HCT116 (cell line): ENCODE results near the gene RIPOR2. TPM values are rescaled to one million over a fixed set of nuclear protein-coding genes. Genes with fewer than 3 reads are reported as not detected.

Experiments used
- ATAC-seq: fragments of 200-7000 bp; cut with Tn5 transposase; 2 replicates; pipeline ENCODE4 v1.9.1; 2020; ENCODE audit warnings: mild to moderate bottlenecking, moderate library complexity
- BruUV-seq: library from RNA; stranded (reverse); fragments of 400-500 nt; replicated peaks from 2 replicates; lab custom pipeline; 2021; lab: Mats Ljungman, UMichigan
- CTCF ChIA-PET: fragments of 300-600 bp; sonication (Branson Sonifier 250); formaldehyde crosslinking; loops from one replicate; lab custom pipeline; 2021; ENCODE audit warnings: antibody characterized with exemption; lab: Charles Lee
- POLR2A ChIA-PET: fragments of 300-600, 350-600 bp; sonication (Branson Sonifier 250); formaldehyde crosslinking; loops from one replicate; lab custom pipeline; 2021; ENCODE audit warnings: antibody characterized with exemption; lab: Charles Lee
- RAD21 ChIA-PET, 2 experiments: fragments of 300-600 bp; sonication (Branson Sonifier 250); formaldehyde crosslinking; loops; one replicate each; lab custom pipeline; 2023; ENCODE audit warnings: low total read pairs in 2 of 2; ENCODE audit not compliant: uncharacterized antibody in 2 of 2, unreplicated experiment in 2 of 2, low non-redundant PET in 1 of 2; lab: Charles Lee
- DNase-seq: peaks from one replicate; pipeline ENCODE4 v3.0.0-alpha.2; 2010; ENCODE audit warnings: low read depth, low spot score
- H2AFZ ChIP-seq: fragments of 200-600 bp; shearing (Covaris generic), sonication (generic); 2 replicates; pipeline ENCODE4 v1.6.1; 2017; ENCODE audit warnings: low read depth, mixed run types, mixed read lengths, antibody characterized with exemption, low read length; ENCODE audit not compliant: poor library complexity, severe bottlenecking
- H3K27ac ChIP-seq: 2 replicates; pipeline ENCODE4 v1.5.1; 2012; ENCODE audit warnings: low read depth, low read length
- H3K27me3 ChIP-seq: fragments of 200-600 bp; sonication (generic); 2 replicates; pipeline ENCODE4 v1.6.1; 2016; ENCODE audit warnings: mixed run types, low read length, mixed read lengths; ENCODE audit not compliant: insufficient read depth
- H3K36me3 ChIP-seq, 2 experiments: fragments of 200-500 bp in 1 of 2; fragments of 200-600 bp in 1 of 2; sonication (Bioruptor generic) in 1 of 2; sonication (generic) in 1 of 2; 2 replicates each; pipeline versions ENCODE4 v1.5.1 to v1.6.1; 2014 to 2016; ENCODE audit warnings: low read length in 2 of 2, inconsistent platforms in 1 of 2, mixed read lengths in 1 of 2, mixed run types in 1 of 2; ENCODE audit not compliant: insufficient read depth in 2 of 2, control insufficient read depth in 1 of 2
- H3K4me1 ChIP-seq, 2 experiments: fragments of 200-600 bp in 1 of 2; sonication (generic) in 1 of 2; 2 replicates each; pipeline versions ENCODE4 v1.5.1 to v1.6.1; 2012 to 2017; ENCODE audit warnings: low read length in 2 of 2, inconsistent platforms in 1 of 2, mild to moderate bottlenecking in 1 of 2, mixed read lengths in 1 of 2, mixed run types in 1 of 2, moderate library complexity in 1 of 2; ENCODE audit not compliant: insufficient read depth in 2 of 2, control insufficient read depth in 1 of 2
- H3K4me2 ChIP-seq: fragments of 200-600 bp; sonication (generic); 2 replicates; pipeline ENCODE4 v1.6.1; 2017; ENCODE audit warnings: mixed run types, low read length, mixed read lengths
- H3K4me3 ChIP-seq, 2 experiments: fragments of 200-600 bp in 1 of 2; sonication (generic) in 1 of 2; replicated peaks in 1 of 2; 2 replicates each; pipeline ENCODE4 v1.5.1; 2011 to 2016; ENCODE audit warnings: low read length in 2 of 2, control low read depth in 1 of 2, low read depth in 1 of 2, mild to moderate bottlenecking in 1 of 2, mixed read lengths in 1 of 2, mixed run types in 1 of 2
- H3K79me2 ChIP-seq: fragments of 200-600 bp; sonication (generic); 2 replicates; pipeline ENCODE4 v1.6.1; 2017; ENCODE audit warnings: mild to moderate bottlenecking, mixed run types, low read length, moderate library complexity, mixed read lengths; ENCODE audit not compliant: insufficient read depth
- H3K9ac ChIP-seq: fragments of 200-600 bp; sonication (generic); 2 replicates; pipeline ENCODE4 v1.6.1; 2016; ENCODE audit warnings: low read length, mixed read lengths
- H3K9me2 ChIP-seq: fragments of 200-600 bp; sonication (generic), shearing (Covaris generic); 2 replicates; pipeline ENCODE4 v1.6.1; 2017; ENCODE audit warnings: mixed run types, mild to moderate bottlenecking, moderate library complexity; ENCODE audit not compliant: insufficient read depth
- H3K9me3 ChIP-seq, 2 experiments: fragments of 200-500 bp in 1 of 2; fragments of 200-600 bp in 1 of 2; sonication (Bioruptor generic) in 1 of 2; sonication (generic) in 1 of 2; 2 replicates each; pipeline ENCODE4 v1.6.1; 2014 to 2017; ENCODE audit warnings: low read length in 2 of 2, mixed read lengths in 2 of 2, inconsistent platforms in 1 of 2, low read depth in 1 of 2, mild to moderate bottlenecking in 1 of 2, mixed run types in 1 of 2, moderate library complexity in 1 of 2; ENCODE audit not compliant: control insufficient read depth in 1 of 2, insufficient read depth in 1 of 2
- H4K20me1 ChIP-seq: fragments of 200-600 bp; sonication (generic), shearing (Covaris generic); 2 replicates; pipeline ENCODE4 v1.6.1; 2017; ENCODE audit warnings: mixed run types, mild to moderate bottlenecking, moderate library complexity; ENCODE audit not compliant: insufficient read depth
- ATF3 ChIP-seq: IDR thresholded peaks from 2 replicates; pipeline ENCODE4 v1.6.1; 2012
- CBX3 ChIP-seq: IDR thresholded peaks from 2 replicates; pipeline ENCODE4 v1.6.1; 2012; ENCODE audit warnings: low read depth
- CEBPB ChIP-seq: IDR thresholded peaks from 2 replicates; pipeline ENCODE4 v1.6.1; 2012; ENCODE audit warnings: low read depth
- EGR1 ChIP-seq: IDR thresholded peaks from 2 replicates; pipeline ENCODE4 v1.6.1; 2012; ENCODE audit warnings: low read depth
- ELF1 ChIP-seq: IDR thresholded peaks from 2 replicates; pipeline ENCODE4 v1.6.1; 2012; ENCODE audit warnings: low read depth, borderline replicate concordance
- EZH2phosphoT487 ChIP-seq: fragments of 200-600 bp; IDR thresholded peaks from 2 replicates; pipeline ENCODE4 v1.6.1; 2018; ENCODE audit warnings: antibody characterized with exemption, borderline replicate concordance
- FOSL1 ChIP-seq: IDR thresholded peaks from 2 replicates; pipeline ENCODE4 v1.6.1; 2012; ENCODE audit warnings: low read depth
- JUND ChIP-seq: IDR thresholded peaks from 2 replicates; pipeline ENCODE4 v1.6.1; 2012
- MAX ChIP-seq: IDR thresholded peaks from 2 replicates; pipeline ENCODE4 v1.6.1; 2012
- POLR2A ChIP-seq: IDR thresholded peaks from 2 replicates; pipeline ENCODE4 v1.7.0; 2011; ENCODE audit warnings: borderline replicate concordance; ENCODE audit not compliant: insufficient read depth, insufficient read length; ENCODE audit errors: extremely low read depth
- POLR2AphosphoS5 ChIP-seq: IDR thresholded peaks from 2 replicates; pipeline ENCODE4 v1.6.1; 2011; ENCODE audit warnings: mild to moderate bottlenecking, low read depth, low read length, moderate library complexity
- RAD21 ChIP-seq: IDR thresholded peaks from 2 replicates; pipeline ENCODE4 v1.6.1; 2012; ENCODE audit warnings: low read depth, mild to moderate bottlenecking
- SIN3A ChIP-seq: IDR thresholded peaks from 2 replicates; pipeline ENCODE4 v1.6.1; 2012; ENCODE audit warnings: low read depth
- SP1 ChIP-seq: IDR thresholded peaks from 2 replicates; pipeline ENCODE4 v1.6.1; 2012; ENCODE audit warnings: low read depth
- SRF ChIP-seq: IDR thresholded peaks from 2 replicates; pipeline ENCODE4 v1.6.1; 2012; ENCODE audit warnings: low read depth
- TCF7L2 ChIP-seq: IDR thresholded peaks from 2 replicates; pipeline ENCODE4 v1.7.0; 2011; ENCODE audit warnings: borderline replicate concordance, inconsistent platforms; ENCODE audit not compliant: insufficient read depth, insufficient read length; ENCODE audit errors: extremely low read depth
- YY1 ChIP-seq: IDR thresholded peaks from 2 replicates; pipeline ENCODE4 v1.6.1; 2011; ENCODE audit warnings: low read length, low read depth, moderate library complexity, mild to moderate bottlenecking; ENCODE audit not compliant: insufficient replicate concordance; ENCODE audit errors: extremely low read depth
- ZFX ChIP-seq: fragments of 450-650 bp; IDR thresholded peaks from 2 replicates; pipeline ENCODE4 v1.6.1; 2017
- ZNF274 ChIP-seq: fragments of 200-500 bp; sonication (Bioruptor generic); IDR thresholded peaks from 2 replicates; pipeline ENCODE4 v1.6.1; 2014; ENCODE audit warnings: mild to moderate bottlenecking, low read depth, low read length, inconsistent platforms
- intact Hi-C: fragments of 100-400 bp; cut with micrococcal nuclease; formaldehyde crosslinking; loops from 2 replicates; pipeline ENCODE4 v1.10.0; 2022
- total RNA-seq: library from RNA; stranded (reverse); gene quantifications from one replicate; pipeline ENCODE4 v1.2.1, GENCODE V29; 2021; ENCODE audit not compliant: unreplicated experiment
- TF ChIP-seq, protein P1 (sequence below), 3 experiments: fragments of 200-600 bp in 1 of 3; sonication (generic) in 1 of 3; IDR thresholded peaks in 2 of 3; conservative IDR thresholded peaks in 1 of 3; 2 replicates each; pipeline ENCODE4 v1.5.1; 2012 to 2017; ENCODE audit warnings: low read depth in 2 of 3, low read length in 2 of 3, antibody characterized with exemption in 1 of 3, borderline replicate concordance in 1 of 3, control low read depth in 1 of 3, mild to moderate bottlenecking in 1 of 3, mixed read lengths in 1 of 3, mixed run types in 1 of 3, moderate library complexity in 1 of 3; ENCODE audit not compliant: insufficient read depth in 1 of 3

The RIPOR2 gene
- total RNA-seq, 1 experiment from 2014 or later, result 0.44 TPM

DNA sequence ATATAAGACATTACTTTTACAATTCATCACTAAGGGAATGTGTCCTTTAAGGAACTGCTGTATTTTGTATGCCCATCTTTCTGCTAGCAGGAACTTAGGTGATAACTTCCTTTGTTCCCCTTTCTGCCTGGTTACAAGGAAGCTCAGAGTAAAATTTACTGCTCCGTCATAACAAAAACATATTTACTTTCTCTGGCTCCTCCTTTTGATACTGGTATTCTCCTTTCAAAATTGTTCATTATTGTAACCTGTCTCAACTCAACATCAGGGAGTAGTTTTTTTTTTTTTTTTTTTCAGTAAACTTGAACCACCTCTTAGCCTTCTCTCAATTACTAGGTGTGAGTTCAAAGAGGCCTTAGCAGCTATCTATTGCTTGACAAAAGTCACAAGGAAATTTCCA lies 37.1 kb downstream of the RIPOR2 start:
- no peak overlapping the region for H3K4me3 ChIP-seq
- H2AFZ ChIP-seq, result no peak overlapping the region
- no peaks in the 10 kb centered on the region for H3K79me2 ChIP-seq
- no peaks in the 10 kb centered on the region for H3K27me3 ChIP-seq
- no peaks in the 10 kb centered on the region for H4K20me1 ChIP-seq
- H3K4me1 ChIP-seq, result peaks cover 0 to 8% of the 10 kb centered on the region in 2 experiments; a peak in 1 of 4 replicates
- BruUV-seq, result no TSS peak
- intact Hi-C loops, result no loop called here
- DNase-seq, result no peak
- no peaks in the 10 kb centered on the region for H3K9me3 ChIP-seq
- no peak for ATAC-seq
- TF ChIP-seq SRF (no peak), CBX3 (no peak), EZH2phosphoT487 (no peak), POLR2A (no peak), CEBPB (no peak), MAX (no peak), ZNF274 (no peak), ATF3 (no peak), SP1 (no peak), SIN3A (no peak), RAD21 (no peak), ELF1 (no peak), ZFX (no peak), YY1 (no peak), JUND (no peak), TCF7L2 (no peak), POLR2AphosphoS5 (no peak), FOSL1 (no peak), EGR1 (no peak)
- TF ChIP-seq, protein P1, sequence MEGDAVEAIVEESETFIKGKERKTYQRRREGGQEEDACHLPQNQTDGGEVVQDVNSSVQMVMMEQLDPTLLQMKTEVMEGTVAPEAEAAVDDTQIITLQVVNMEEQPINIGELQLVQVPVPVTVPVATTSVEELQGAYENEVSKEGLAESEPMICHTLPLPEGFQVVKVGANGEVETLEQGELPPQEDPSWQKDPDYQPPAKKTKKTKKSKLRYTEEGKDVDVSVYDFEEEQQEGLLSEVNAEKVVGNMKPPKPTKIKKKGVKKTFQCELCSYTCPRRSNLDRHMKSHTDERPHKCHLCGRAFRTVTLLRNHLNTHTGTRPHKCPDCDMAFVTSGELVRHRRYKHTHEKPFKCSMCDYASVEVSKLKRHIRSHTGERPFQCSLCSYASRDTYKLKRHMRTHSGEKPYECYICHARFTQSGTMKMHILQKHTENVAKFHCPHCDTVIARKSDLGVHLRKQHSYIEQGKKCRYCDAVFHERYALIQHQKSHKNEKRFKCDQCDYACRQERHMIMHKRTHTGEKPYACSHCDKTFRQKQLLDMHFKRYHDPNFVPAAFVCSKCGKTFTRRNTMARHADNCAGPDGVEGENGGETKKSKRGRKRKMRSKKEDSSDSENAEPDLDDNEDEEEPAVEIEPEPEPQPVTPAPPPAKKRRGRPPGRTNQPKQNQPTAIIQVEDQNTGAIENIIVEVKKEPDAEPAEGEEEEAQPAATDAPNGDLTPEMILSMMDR (IDR thresholded peaks at IDR 0.05 in 2 of 3, conservative IDR thresholded peaks at IDR 0.05 in 1 of 3; ENCODE audit: borderline replicate concordance in 1 of 3, insufficient read depth in 1 of 3, low read depth in 2 of 3, low read length in 2 of 3), result no peak
- H3K36me3 ChIP-seq, result no peaks in the 10 kb centered on the region
- no peak overlapping the region for H3K27ac ChIP-seq
- H3K9me2 ChIP-seq, result no peaks in the 10 kb centered on the region
- no peak overlapping the region for H3K4me2 ChIP-seq
- H3K9ac ChIP-seq, result no peak overlapping the region
- POLR2A ChIA-PET, result interaction anchor here (0.7 kb wide), 1 partner anchor 103 kb away, joined by 3 read pairs; no protein-coding TSS in a partner anchor
- RAD21 ChIA-PET, result no interaction called here
- CTCF ChIA-PET, result no interaction called here
